GM12891 (cell line): ENCODE results near the gene STON2.

Experiments
- POLR2A ChIP-seq: IDR thresholded peaks from 2 replicates; pipeline ENCODE4 v1.6.1; 2011; ENCODE audit warnings: low read depth, low read length, control low read depth
- POLR2AphosphoS5 ChIP-seq: IDR thresholded peaks from 2 replicates; pipeline ENCODE4 v1.6.1; 2011; ENCODE audit warnings: low read depth, low read length, control low read depth
- POU2F2 ChIP-seq: IDR thresholded peaks from 2 replicates; pipeline ENCODE4 v1.6.1; 2011; ENCODE audit warnings: low read depth, mild to moderate bottlenecking, control low read depth, low read length, moderate library complexity
- SPI1 ChIP-seq: IDR thresholded peaks from 2 replicates; pipeline ENCODE4 v1.6.1; 2011; ENCODE audit warnings: low read depth, low read length, control low read depth

DNA sequence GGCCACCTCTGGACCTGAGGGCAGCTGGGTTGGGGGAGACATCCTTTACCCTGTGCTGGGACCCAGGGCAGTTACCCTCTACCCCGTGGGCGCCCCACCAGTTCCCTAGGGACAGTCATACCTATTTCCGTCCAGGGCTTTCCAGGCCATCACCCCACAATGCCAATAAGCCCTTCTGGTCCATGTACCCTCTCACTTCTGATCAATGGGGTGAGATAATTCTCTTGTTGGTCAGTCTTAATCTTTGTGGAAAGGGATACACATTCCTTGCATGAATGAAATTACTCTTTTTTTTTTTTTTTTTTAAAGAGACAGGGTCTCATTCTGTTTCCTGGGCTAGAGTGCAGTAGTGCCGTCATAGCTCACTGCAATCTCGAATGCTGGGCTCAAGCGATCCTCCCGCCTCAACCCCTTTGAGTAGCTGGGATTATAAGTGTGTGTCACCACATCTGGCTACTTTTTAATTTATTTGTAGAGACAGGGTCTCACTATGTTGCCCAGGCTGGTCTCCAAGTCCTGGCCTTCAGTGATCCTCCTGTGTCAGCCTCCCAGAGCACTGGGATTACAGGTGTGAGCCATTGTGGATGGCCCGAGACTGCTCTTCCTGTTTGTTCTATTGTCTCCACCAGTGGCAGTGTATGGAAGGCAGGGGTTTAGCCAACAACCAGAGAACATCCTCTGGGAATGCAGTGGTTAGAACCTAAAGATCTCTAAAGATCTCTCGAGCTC, 46.3 kb upstream of the STON2 start:
- TF ChIP-seq POLR2A (no peak), SPI1 (no peak), POLR2AphosphoS5 (no peak), POU2F2 (no peak)
